K562 (cell line): ENCODE results near the gene LIPH. TPM values are rescaled to one million over a fixed set of nuclear protein-coding genes. Genes with fewer than 3 reads are reported as not detected.

Source experiments
- CBX2 ChIP-seq: fragments of 200-600 bp; sonication (generic); IDR thresholded peaks from one replicate; pipeline ENCODE4 v1.6.1; 2012; ENCODE audit warnings: mild to moderate bottlenecking, low read length, inconsistent platforms; ENCODE audit not compliant: insufficient read depth, poor library complexity, severe bottlenecking
- RERE ChIP-seq: sonication (generic); formaldehyde crosslinking; IDR thresholded peaks from 2 replicates; pipeline ENCODE4 v1.8.0; 2023; ENCODE audit warnings: missing genetic modification reagents, mild to moderate bottlenecking, borderline replicate concordance
- SFPQ ChIP-seq: fragments of 200-400 bp; formaldehyde crosslinking; IDR thresholded peaks from 2 replicates; pipeline ENCODE4 v1.6.1; 2017; ENCODE audit warnings: mild to moderate bottlenecking, low read depth, low read length, moderate library complexity
- SIN3B ChIP-seq: fragments of 450-650 bp; IDR thresholded peaks from 2 replicates; pipeline ENCODE4 v1.6.1; 2017; ENCODE audit warnings: low read depth, mild to moderate bottlenecking, moderate library complexity
- SRSF3 ChIP-seq: fragments of 200-400 bp; formaldehyde crosslinking; IDR thresholded peaks from 2 replicates; pipeline ENCODE4 v1.6.1; 2016; ENCODE audit warnings: mild to moderate bottlenecking, low read length, moderate library complexity; ENCODE audit not compliant: insufficient read depth
- polyA plus RNA-seq, 8 experiments: library from polyadenylated mRNA; depleted of rRNA in 4 of 8; stranded (reverse) in 5 of 8; unstranded in 3 of 8; fragments of >200 nt; fragmentation: Nextera tagmentation in 2 of 8; fragmentation: Illumina TruSeq in 1 of 8; extraction: Ambion mirVana in 2 of 8; extraction: Trizol in 1 of 8; gene quantifications; 2 replicates each; pipeline versions ENCODE4 v1.2.1 to v1.2.3, GENCODE V29; 2011 to 2014; ENCODE audit warnings: inconsistent platforms in 1 of 8, missing spikeins in 1 of 8
- total RNA-seq, 7 experiments: library from RNA; depleted of rRNA in 6 of 7; stranded (reverse); fragments of >200 nt in 6 of 7; fragmentation: Illumina TruSeq in 2 of 7; extraction: Trizol in 2 of 7; gene quantifications; 2 replicates each; pipeline versions ENCODE4 v1.2.1 to v1.2.3, GENCODE V29; 2011 to 2021; ENCODE audit warnings: low replicate concordance in 1 of 7

LIPH gene
- total and polyA plus RNA-seq, 9 of the 15 experiments (the other 6 are each of a cell fraction or from before 2014, with no cell fraction given): 0.73 to 1.8 (median 1.3) TPM

GRCh38 chr3:185585518-185585858 is 33.1 kb upstream of the LIPH start (continued):
- TF ChIP-seq SRSF3 (no peak), CBX2 (no peak), SIN3B (no peak), SFPQ (no peak), RERE (CRISPR knock-in tag) (no peak)
